ENCODE data around the gene SFXN1. TPM values are rescaled to one million over a fixed set of nuclear protein-coding genes. Genes with fewer than 3 reads are reported as not detected.

The SFXN1 gene
- total RNA-seq, 1 donor, result 86.8 TPM

- peak; percentile 13 for DNase-seq (ENCODE audit: low read depth)
- H3K4me3 ChIP-seq (ENCODE audit: low read depth, low read length), result no peak overlapping the region
- TF ChIP-seq CTCF (IDR thresholded peaks at IDR 0.05; ENCODE audit: insufficient read depth, low read depth, low read length), result peak; percentile 50
Measured at GRCh38 chr5:175460126-175460525, 18.2 kb upstream of the SFXN1 start.

GRCh38 chr5:175460552-175460951, 17.8 kb upstream of the SFXN1 start:
- TF ChIP-seq CTCF (IDR thresholded peaks at IDR 0.05; ENCODE audit: insufficient read depth, low read depth, low read length), result no peak
- no peak for DNase-seq (ENCODE audit: low read depth)

GRCh38 chr5:175461370-175461769, 17.0 kb upstream of the SFXN1 start:
- H3K4me3 ChIP-seq (ENCODE audit: low read depth, low read length), result no peak overlapping the region
- DNase-seq (ENCODE audit: low read depth), result no peak
- TF ChIP-seq CTCF (IDR thresholded peaks at IDR 0.05; ENCODE audit: insufficient read depth, low read depth, low read length), result no peak

More at GRCh38 chr5:175460552-175460951, 17.8 kb upstream of the SFXN1 start:
- H3K4me3 ChIP-seq (ENCODE audit: low read depth, low read length), result no peak overlapping the region

GRCh38 chr5:175463641-175464040, 14.7 kb upstream of the SFXN1 start:
- no peak for DNase-seq (ENCODE audit: low read depth)
- H3K4me3 ChIP-seq (ENCODE audit: low read depth, low read length), result no peak overlapping the region
- TF ChIP-seq CTCF (IDR thresholded peaks at IDR 0.05; ENCODE audit: insufficient read depth, low read depth, low read length), result no peak

GRCh38 chr5:175464074-175464941, 14.1 kb upstream of the SFXN1 start:
- peak; percentile 41 for DNase-seq (ENCODE audit: low read depth)

GRCh38 chr5:175464942-175465233, 13.5 kb upstream of the SFXN1 start:
- TF ChIP-seq CTCF (IDR thresholded peaks at IDR 0.05; ENCODE audit: insufficient read depth, low read depth, low read length), result no peak
- no peak overlapping the region for H3K4me3 ChIP-seq (ENCODE audit: low read depth, low read length)
- DNase-seq (ENCODE audit: low read depth), result no peak

More at GRCh38 chr5:175464074-175464941, 14.1 kb upstream of the SFXN1 start:
- peak; percentile 85 for TF ChIP-seq CTCF (IDR thresholded peaks at IDR 0.05; ENCODE audit: insufficient read depth, low read depth, low read length)
- H3K4me3 ChIP-seq (ENCODE audit: low read depth, low read length), result no peak overlapping the region

- TF ChIP-seq CTCF (IDR thresholded peaks at IDR 0.05; ENCODE audit: insufficient read depth, low read depth, low read length), result no peak
- no peak for DNase-seq (ENCODE audit: low read depth)
- no peak overlapping the region for H3K4me3 ChIP-seq (ENCODE audit: low read depth, low read length)
Measured at GRCh38 chr5:175465282-175465681, 13.1 kb upstream of the SFXN1 start.
